B cell (primary cell): Measurements from ENCODE around the gene FBN1. TPM values are rescaled to one million over a fixed set of nuclear protein-coding genes. Genes with fewer than 3 reads are reported as not detected.

ENCODE experiments used
- ATAC-seq: fragments of 200-7000 bp; cut with Tn5 transposase; one replicate; pipeline ENCODE4 v1.10.0; 2021; ENCODE audit warnings: low read depth, mild to moderate bottlenecking, moderate number of reproducible peaks, moderate library complexity
- CTCF ChIA-PET: fragments of 350-600 bp; sonication (Branson Sonifier 250); formaldehyde crosslinking; loops from one replicate; lab custom pipeline; 2021; ENCODE audit warnings: antibody characterized with exemption, inconsistent platforms; lab: Charles Lee
- POLR2A ChIA-PET: fragments of 350-600 bp; sonication (Branson Sonifier 250); formaldehyde crosslinking; loops from one replicate; lab custom pipeline; 2021; ENCODE audit warnings: antibody characterized with exemption; lab: Charles Lee
- DNase-seq: peaks from one replicate; pipeline ENCODE4 v3.0.0; 2013
- H2AFZ ChIP-seq: 2 replicates; pipeline ENCODE4 v1.6.1; 2012; ENCODE audit warnings: mild to moderate bottlenecking, low read depth, low read length; ENCODE audit not compliant: insufficient read depth, poor library complexity, severe bottlenecking
- H3K27ac ChIP-seq, 2 donors: 1 replicate in 1 of 2; 2 replicates in 1 of 2; pipeline ENCODE4 v1.5.1; 2012 to 2013; ENCODE audit warnings: low read length in 2 of 2, mild to moderate bottlenecking in 2 of 2, moderate library complexity in 1 of 2
- H3K27me3 ChIP-seq, 4 experiments: fragments of 200-600 bp in 1 of 4; sonication (generic) in 1 of 4; replicated peaks in 1 of 4; 1 replicate in 2 of 4; 2 replicates in 2 of 4; pipeline versions ENCODE4 v1.6.1 to v1.7.0; 2013 to 2016; ENCODE audit warnings: low read length in 3 of 4, mild to moderate bottlenecking in 2 of 4, mixed read lengths in 1 of 4, moderate library complexity in 1 of 4; ENCODE audit not compliant: insufficient read depth in 4 of 4, control insufficient read depth in 3 of 4; ENCODE audit errors: control extremely low read depth in 1 of 4
- H3K36me3 ChIP-seq, 2 experiments: replicated peaks in 1 of 2; 1 replicate in 1 of 2; 2 replicates in 1 of 2; pipeline versions ENCODE4 v1.6.1 to v1.7.1; 2013; ENCODE audit warnings: low read length in 1 of 2; ENCODE audit not compliant: insufficient read depth in 2 of 2, control insufficient read depth in 1 of 2; ENCODE audit errors: control extremely low read depth in 1 of 2, extremely low read depth in 1 of 2
- H3K4me1 ChIP-seq, 2 donors: fragments of 200-600 bp in 1 of 2; sonication (generic) in 1 of 2; 1 replicate in 1 of 2; 2 replicates in 1 of 2; pipeline versions ENCODE4 v1.5.1 to v1.6.1; 2013 to 2017; ENCODE audit warnings: low read length in 2 of 2; ENCODE audit not compliant: control insufficient read depth in 2 of 2, insufficient read depth in 2 of 2
- H3K4me2 ChIP-seq: replicated peaks from 2 replicates; pipeline ENCODE3; 2012; ENCODE audit warnings: mild to moderate bottlenecking, low read depth, low read length; ENCODE audit not compliant: poor library complexity, severe bottlenecking
- H3K4me3 ChIP-seq, 5 experiments: fragments of 200-600 bp in 1 of 5; sonication (generic) in 1 of 5; 1 replicate in 3 of 5; 2 replicates in 2 of 5; pipeline versions ENCODE4 v1.5.1 to v1.7.0; 2011 to 2016; ENCODE audit warnings: low read length in 4 of 5, mild to moderate bottlenecking in 4 of 5, low read depth in 2 of 5, control low read depth in 1 of 5, moderate library complexity in 1 of 5; ENCODE audit not compliant: insufficient read depth in 1 of 5; ENCODE audit errors: control extremely low read depth in 1 of 5, extremely low read depth in 1 of 5
- H3K79me2 ChIP-seq: fragments of 200-600 bp; sonication (generic); one replicate; pipeline ENCODE4 v1.6.0; 2016; ENCODE audit warnings: low read length; ENCODE audit not compliant: control insufficient read depth, insufficient read depth
- H3K9ac ChIP-seq: fragments of 200-600 bp; sonication (generic); 2 replicates; pipeline ENCODE4 v1.6.1; 2017; ENCODE audit warnings: mild to moderate bottlenecking, low read length, moderate library complexity
- H3K9me3 ChIP-seq, 3 donors: one replicate each; pipeline versions ENCODE4 v1.6.1 to v1.7.1; 2013; ENCODE audit warnings: low read length in 2 of 3; ENCODE audit not compliant: control insufficient read depth in 2 of 3, insufficient read depth in 1 of 3; ENCODE audit errors: control extremely low read depth in 1 of 3
- H4K20me1 ChIP-seq: 2 replicates; pipeline ENCODE4 v1.6.0; 2012; ENCODE audit warnings: mild to moderate bottlenecking, low read length; ENCODE audit not compliant: insufficient read depth, control insufficient read depth, poor library complexity, severe bottlenecking
- H3K27ac Mint-ChIP-seq: one replicate; pipeline ENCODE4 v1.8.0; 2021; ENCODE audit warnings: mixed read lengths
- H3K27me3 Mint-ChIP-seq: one replicate; pipeline ENCODE4 v1.8.0; 2021; ENCODE audit warnings: mixed read lengths
- H3K4me1 Mint-ChIP-seq: one replicate; pipeline ENCODE4 v1.8.0; 2021; ENCODE audit warnings: mixed read lengths
- H3K4me3 Mint-ChIP-seq: one replicate; pipeline ENCODE4 v1.8.0; 2021; ENCODE audit warnings: mixed read lengths
- H3K9me3 Mint-ChIP-seq: one replicate; pipeline ENCODE4 v1.8.0; 2022; ENCODE audit warnings: mixed read lengths; ENCODE audit not compliant: insufficient read depth
- EZH2 ChIP-seq: IDR thresholded peaks from 2 replicates; pipeline ENCODE4 v1.6.1; 2012; ENCODE audit warnings: borderline replicate concordance, low read depth, mild to moderate bottlenecking, moderate library complexity, low read length; ENCODE audit not compliant: insufficient read depth, poor library complexity, severe bottlenecking
- WGBS: methylation state at CpG from one replicate; pipeline ENCODE4 v1.1.5; 2013; ENCODE audit warnings: missing lambda C conversion rate; ENCODE audit not compliant: insufficient coverage; 5-methylcytosine and 5-hydroxymethylcytosine counted together
- intact Hi-C: fragments of 100-400 bp; cut with micrococcal nuclease; formaldehyde crosslinking; loops from one replicate; pipeline ENCODE4 v1.10.0; 2022
- polyA plus RNA-seq: library from polyadenylated mRNA; depleted of rRNA; stranded (reverse); fragments of >200 nt; gene quantifications from 2 replicates; pipeline ENCODE4 v1.2.3, GENCODE V29; 2012
- total RNA-seq, 2 donors: library from RNA; stranded (reverse); fragments of 120-200 nt in 1 of 2; gene quantifications; 1 replicate in 1 of 2; 2 replicates in 1 of 2; pipeline versions ENCODE4 v1.2.3 to v1.2.4, GENCODE V29; 2013 to 2022
- TF ChIP-seq, protein P1 (sequence below): fragments of 200-600 bp; IDR thresholded peaks from one replicate; pipeline ENCODE4 v1.8.0; 2022; ENCODE audit warnings: antibody characterized with exemption, mild to moderate bottlenecking

Gene FBN1
- total and polyA plus RNA-seq, 2 donors (not counting 1 experiment from before 2014, with no cell fraction given), result 0.15 to 0.25 TPM

- ATAC-seq (no peak), DNase-seq (no peak)
- no peaks in the 10 kb centered on the region for H3K36me3 ChIP-seq
- Mint-ChIP-seq H3K27me3 (no peaks in the 10 kb centered on the region), H3K4me1 (no peaks in the 10 kb centered on the region), H3K27ac (no peak overlapping the region), H3K4me3 (no peak overlapping the region), H3K9me3 (no peaks in the 10 kb centered on the region)
- H2AFZ ChIP-seq, result no peak overlapping the region
- intact Hi-C loops, result no loop called here
- H3K27ac ChIP-seq, result no peak overlapping the region
- no peaks in the 10 kb centered on the region for H4K20me1 ChIP-seq
- H3K9ac ChIP-seq, result no peak overlapping the region
- TF ChIP-seq, protein P1, sequence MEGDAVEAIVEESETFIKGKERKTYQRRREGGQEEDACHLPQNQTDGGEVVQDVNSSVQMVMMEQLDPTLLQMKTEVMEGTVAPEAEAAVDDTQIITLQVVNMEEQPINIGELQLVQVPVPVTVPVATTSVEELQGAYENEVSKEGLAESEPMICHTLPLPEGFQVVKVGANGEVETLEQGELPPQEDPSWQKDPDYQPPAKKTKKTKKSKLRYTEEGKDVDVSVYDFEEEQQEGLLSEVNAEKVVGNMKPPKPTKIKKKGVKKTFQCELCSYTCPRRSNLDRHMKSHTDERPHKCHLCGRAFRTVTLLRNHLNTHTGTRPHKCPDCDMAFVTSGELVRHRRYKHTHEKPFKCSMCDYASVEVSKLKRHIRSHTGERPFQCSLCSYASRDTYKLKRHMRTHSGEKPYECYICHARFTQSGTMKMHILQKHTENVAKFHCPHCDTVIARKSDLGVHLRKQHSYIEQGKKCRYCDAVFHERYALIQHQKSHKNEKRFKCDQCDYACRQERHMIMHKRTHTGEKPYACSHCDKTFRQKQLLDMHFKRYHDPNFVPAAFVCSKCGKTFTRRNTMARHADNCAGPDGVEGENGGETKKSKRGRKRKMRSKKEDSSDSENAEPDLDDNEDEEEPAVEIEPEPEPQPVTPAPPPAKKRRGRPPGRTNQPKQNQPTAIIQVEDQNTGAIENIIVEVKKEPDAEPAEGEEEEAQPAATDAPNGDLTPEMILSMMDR, result no peak
- no peak for TF ChIP-seq EZH2
- no peaks in the 10 kb centered on the region for H3K4me1 ChIP-seq
- WGBS, result no CpG with 5 or more reads among the region's 1 CpG
- no peak overlapping the region for H3K4me3 ChIP-seq
- ChIA-PET POLR2A (no interaction called here), CTCF (no interaction called here)
- no peak overlapping the region for H3K4me2 ChIP-seq
- H3K79me2 ChIP-seq, result no peaks in the 10 kb centered on the region
- no peaks in the 10 kb centered on the region for H3K27me3 ChIP-seq
- H3K9me3 ChIP-seq, result no peaks in the 10 kb centered on the region
Measured at GRCh38 chr15:48466820-48467219, 178.7 kb downstream of the FBN1 start.

- Histone ChIP-seq H3K4me2 (no peak overlapping the region), H3K36me3 (no peaks in the 10 kb centered on the region), H2AFZ (no peak overlapping the region), H3K27me3 (no peaks in the 10 kb centered on the region), H3K4me3 (no peak overlapping the region), H3K79me2 (no peaks in the 10 kb centered on the region), H3K27ac (no peak overlapping the region), H3K9me3 (no peaks in the 10 kb centered on the region), H3K4me1 (no peaks in the 10 kb centered on the region), H4K20me1 (no peaks in the 10 kb centered on the region), H3K9ac (no peak overlapping the region)
- no peaks in the 10 kb centered on the region for H3K27me3 Mint-ChIP-seq
- intact Hi-C loops, result no loop called here
- DNase-seq (no peak), ATAC-seq (no peak)
- no peak overlapping the region for H3K27ac Mint-ChIP-seq
- no peak for TF ChIP-seq EZH2
- TF ChIP-seq, protein P1, result no peak
- no peaks in the 10 kb centered on the region for H3K9me3 Mint-ChIP-seq
- ChIA-PET POLR2A (no interaction called here), CTCF (no interaction called here)
- H3K4me3 Mint-ChIP-seq, result no peak overlapping the region
- H3K4me1 Mint-ChIP-seq, result no peaks in the 10 kb centered on the region
Measured at GRCh38 chr15:48466079-48466478, 179.4 kb downstream of the FBN1 start.
